ENCODE measurements around the gene FAM117A.

- TF ChIP-seq, protein P1, sequence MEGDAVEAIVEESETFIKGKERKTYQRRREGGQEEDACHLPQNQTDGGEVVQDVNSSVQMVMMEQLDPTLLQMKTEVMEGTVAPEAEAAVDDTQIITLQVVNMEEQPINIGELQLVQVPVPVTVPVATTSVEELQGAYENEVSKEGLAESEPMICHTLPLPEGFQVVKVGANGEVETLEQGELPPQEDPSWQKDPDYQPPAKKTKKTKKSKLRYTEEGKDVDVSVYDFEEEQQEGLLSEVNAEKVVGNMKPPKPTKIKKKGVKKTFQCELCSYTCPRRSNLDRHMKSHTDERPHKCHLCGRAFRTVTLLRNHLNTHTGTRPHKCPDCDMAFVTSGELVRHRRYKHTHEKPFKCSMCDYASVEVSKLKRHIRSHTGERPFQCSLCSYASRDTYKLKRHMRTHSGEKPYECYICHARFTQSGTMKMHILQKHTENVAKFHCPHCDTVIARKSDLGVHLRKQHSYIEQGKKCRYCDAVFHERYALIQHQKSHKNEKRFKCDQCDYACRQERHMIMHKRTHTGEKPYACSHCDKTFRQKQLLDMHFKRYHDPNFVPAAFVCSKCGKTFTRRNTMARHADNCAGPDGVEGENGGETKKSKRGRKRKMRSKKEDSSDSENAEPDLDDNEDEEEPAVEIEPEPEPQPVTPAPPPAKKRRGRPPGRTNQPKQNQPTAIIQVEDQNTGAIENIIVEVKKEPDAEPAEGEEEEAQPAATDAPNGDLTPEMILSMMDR (IDR thresholded peaks at IDR 0.05), result no peak
- TF ChIP-seq POLR2A (IDR thresholded peaks at IDR 0.05) (no peak), EP300 (IDR thresholded peaks at IDR 0.05; ENCODE audit: low read depth) (no peak), POLR2AphosphoS5 (IDR thresholded peaks at IDR 0.05) (no peak)
Measured at GRCh38 chr17:49730785-49731434, 33.0 kb downstream of the FAM117A start.
